ENCODE measurements around the gene FGF14.

The FGF14 gene

DNA sequence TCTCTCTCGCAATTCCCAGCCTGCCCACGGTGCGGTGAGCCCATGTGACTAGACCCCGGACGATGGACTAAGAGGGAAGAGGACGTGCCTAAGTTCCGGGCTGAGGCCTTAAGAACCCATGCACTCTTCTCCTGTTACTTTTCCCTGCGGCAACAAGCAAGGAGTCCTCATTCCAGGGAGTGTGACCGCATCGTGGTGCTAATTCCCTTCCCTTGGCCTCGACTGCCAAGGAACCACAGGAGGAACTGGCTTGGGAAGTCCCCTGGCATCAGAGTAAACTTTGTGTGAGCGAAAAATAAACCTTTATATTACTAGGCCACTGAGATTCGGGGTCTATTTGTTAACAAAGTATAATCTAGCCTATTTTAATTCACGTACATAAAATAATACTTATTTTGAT, 34.0 kb downstream of the FGF14 start:
- no peak for DNase-seq (ENCODE audit: low spot score)

DNA sequence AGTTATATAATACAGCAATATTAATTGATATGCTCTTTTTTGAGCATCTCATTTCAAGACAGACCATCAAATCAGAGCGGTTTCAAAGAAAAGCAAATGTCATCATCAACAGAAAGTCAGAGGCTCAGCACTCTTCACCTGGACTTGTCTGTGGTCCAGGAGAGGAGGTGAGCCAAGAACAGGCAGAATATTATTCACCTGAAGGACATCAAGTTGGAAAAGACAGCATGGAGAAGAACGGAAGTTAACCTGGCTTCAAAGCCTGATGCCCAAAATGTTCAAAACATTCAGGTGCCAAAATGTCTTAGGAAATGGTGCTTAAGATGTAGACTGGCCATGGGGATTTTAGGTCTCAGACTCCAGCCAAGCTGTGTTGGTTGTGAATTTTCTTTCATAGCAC, 40.7 kb downstream of the FGF14 start:
- DNase-seq (ENCODE audit: low spot score): no peak

DNA sequence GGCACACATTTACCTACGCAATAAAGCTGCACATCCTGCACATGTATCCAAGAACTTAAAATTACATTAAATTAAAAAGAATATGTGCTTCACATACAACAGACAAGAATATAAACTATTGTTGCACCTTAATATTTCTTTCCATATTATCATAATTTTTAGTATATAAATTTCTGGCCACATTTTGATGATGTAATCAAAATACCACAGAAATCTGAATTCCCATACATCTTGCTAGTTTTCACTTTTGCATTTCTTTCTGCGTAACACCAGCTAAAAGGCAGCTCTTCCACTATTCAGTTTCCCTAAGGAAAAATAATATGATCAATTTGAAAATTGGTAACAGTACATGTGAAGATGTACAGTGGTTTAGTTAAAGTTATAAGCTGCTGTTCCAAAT, 42.6 kb downstream of the FGF14 start:
- no peak for DNase-seq (ENCODE audit: low spot score)

DNA sequence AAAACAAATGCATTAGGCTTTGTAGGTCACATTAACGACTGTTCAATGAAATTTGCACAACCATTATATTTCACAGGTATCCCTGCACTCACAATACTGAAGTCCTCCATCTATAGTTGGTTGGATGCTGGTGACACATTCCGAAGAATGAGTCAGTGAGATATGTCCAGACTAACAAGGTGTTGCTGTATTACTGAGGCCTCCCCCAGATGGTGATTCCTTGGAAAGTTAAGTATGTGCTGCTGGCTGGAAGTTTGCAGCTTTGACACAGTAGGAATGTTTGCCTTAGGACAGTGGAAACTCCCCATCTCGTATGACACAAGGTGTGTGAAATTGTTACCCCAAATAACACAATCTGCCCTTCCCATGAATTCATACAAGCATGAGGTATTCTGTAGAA, 46.6 kb downstream of the FGF14 start:
- DNase-seq (ENCODE audit: low spot score): no peak

DNA sequence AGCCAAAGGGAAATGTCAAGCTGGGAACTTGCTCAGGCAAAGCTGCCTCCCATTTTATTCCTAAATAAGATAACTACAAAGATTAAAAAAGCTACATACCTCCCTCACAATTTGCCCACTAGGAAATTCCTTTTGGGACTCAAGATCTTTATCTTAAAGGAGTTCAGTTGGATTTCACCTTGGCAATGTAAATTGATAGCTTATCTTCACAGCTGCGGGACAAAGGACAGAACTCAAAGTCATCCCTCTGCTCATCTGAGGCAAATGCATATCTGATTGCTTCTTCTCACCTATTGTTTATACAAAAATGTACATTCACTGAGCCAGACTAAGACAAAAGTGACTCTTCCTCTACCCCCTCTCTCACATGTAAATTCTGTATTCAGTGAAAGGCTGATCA, 47.8 kb downstream of the FGF14 start:
- DNase-seq (ENCODE audit: low spot score): no peak

DNA sequence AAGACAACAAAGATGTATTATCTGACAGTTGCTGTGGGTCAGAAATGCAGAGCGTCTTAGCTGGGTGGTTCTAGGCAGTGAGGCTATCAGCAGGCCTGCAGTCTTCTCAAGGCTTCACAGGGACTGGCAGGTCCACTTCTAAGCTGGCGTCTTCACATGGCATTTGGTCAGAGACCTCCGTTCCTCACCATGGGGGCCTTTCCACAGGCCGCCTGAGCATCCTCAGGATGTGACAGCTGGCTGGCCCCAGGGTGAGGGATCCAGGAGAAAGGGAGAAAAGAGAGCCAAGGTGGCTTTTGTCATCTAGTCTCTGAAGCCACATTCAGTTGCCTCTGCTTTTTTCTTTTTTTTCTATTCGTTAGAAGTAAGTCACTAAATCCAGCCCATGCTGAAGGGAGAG, 50.3 kb downstream of the FGF14 start:
- no peak for DNase-seq (ENCODE audit: low spot score)

DNA sequence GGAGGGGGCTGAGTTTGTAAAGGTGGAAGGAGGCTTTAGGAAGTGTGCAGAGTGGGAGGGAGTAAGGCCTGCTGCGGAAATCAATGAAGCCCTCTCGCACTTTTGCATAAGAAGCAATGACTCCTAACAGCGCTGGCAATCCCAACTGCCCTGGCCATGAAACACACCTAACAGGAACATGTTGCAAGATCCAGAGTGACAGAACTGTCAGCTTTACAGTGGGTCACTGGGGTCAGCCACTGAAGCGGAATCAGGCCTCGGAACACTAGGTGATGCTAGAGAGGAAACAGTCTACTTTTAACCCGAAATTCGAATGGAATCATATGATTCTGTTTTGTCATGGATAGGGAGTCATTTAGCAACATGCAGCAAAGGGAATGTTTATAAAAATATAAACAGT, 54.4 kb downstream of the FGF14 start:
- no peak for DNase-seq (ENCODE audit: low spot score)

DNA sequence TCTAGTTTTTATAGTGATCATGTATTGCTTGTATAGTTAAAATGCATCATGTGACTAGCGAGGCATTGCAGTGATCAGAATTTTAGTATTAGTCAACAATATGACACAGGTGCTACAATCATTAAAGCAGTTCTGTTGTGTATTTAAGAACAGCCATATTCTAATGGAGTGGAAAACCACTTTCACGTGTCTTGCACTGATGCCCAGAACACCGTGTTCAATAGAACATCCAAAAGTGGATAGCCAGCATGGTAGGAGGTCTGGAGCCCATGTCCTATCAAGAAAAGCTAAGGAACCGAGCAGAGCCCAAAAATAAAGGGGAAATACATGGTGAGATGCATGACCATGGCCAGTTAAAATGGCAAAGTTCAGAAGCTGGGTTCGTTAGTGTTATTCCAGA, 55.1 kb downstream of the FGF14 start:
- no peak for DNase-seq (ENCODE audit: low spot score)

DNA sequence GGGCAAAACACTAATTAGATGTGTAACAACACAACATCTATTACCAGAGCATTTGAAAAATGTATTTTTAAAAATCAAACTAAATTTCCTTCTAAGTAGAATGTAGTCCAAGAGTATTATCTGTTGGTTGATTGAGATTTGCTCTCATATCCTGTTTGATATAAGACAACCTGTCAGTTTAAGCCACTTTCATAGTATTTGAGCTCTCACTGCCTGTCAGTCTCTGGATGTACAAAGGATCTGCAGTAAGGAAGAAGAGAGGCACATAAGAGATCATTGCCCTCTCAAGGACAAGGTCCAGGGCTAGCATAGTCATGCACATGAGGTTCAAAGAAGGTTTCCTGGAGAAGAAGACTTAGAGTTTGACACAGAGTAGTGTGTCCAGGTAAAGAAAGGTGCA, 57.4 kb downstream of the FGF14 start:
- DNase-seq (ENCODE audit: low spot score): no peak

DNA sequence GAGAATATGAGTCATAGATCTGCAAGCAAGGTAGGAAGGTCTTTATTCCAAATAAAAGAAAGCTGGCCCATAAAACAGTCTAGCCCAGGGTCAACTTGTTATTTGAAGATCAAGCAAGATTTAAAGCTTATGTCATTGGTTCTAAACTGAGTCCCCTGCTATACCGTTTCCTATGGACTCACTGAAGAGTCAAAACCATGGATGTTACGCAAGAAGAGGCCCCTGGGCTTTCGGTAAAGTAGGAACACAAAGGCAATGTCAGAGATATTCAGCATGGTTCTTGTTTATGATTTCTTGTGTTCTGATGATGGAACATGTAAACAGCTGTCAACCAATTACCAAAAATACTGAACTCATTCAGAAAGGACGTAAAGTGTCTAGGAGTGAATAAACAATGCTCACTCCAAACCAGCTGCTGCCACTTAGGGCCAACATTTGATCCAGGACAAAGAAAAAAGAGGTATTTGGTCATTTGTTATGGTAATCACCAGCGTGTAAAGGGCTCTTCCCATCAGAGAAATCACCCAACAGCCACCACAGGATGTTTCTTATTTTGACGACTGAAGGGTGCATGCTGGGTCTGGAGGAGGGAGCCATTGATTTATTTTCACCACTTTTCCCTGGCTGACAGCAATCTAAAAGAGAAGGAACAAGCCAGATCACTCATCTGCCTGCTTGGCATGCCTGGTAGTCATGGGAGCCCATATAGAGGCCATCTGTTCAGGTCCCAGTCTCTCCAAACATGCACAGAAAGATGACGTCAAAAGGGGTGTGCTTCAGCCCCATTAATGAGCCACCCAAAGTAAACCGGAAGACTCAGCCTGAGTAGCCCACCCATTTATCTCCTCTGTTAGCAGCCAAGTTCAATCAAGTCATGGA, 68.3 kb downstream of the FGF14 start:
- DNase-seq (ENCODE audit: low spot score): no peak

DNA sequence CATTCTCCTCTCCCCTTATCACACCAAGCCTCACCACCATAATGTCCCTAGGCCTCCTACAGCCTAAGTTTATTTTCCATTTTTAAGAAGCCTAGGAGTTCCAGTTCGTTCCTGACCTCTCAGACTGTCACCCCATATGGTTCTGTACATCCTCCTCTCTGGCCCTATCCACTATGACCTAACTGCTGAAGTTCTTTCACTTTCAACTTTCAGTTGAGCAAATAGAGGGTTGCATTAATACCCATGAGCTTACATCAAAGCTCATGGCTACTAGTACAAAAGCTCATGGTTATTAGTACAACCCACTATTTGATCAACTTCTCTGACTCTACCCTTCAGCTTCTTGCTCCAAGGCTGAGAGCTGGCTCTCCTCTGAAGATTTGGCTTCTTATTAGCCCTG, 72.9 kb downstream of the FGF14 start:
- DNase-seq (ENCODE audit: low spot score): no peak

DNA sequence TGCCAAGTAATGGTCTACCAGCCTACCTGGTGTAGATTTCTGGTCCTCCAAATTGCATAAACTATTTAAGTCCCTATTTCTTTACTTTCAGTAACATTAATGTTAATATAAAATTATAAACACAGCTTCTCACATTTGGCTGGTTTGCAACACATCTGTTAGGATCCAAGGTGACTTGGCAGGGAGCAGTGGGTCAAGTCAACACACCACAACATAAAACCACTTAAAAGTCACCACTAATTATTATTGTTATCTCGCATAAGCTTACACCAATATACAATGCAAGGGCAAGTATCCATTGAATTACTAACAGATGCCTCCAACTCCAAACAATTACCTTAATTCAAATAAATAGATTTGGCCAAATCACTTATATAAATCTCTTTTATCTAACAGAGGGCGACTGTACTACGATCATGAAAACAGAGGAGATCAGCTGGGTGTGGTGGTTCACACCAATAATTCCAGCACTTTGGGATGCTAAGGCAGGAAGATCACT, 74.7 kb downstream of the FGF14 start:
- no peak for DNase-seq (ENCODE audit: low spot score)

DNA sequence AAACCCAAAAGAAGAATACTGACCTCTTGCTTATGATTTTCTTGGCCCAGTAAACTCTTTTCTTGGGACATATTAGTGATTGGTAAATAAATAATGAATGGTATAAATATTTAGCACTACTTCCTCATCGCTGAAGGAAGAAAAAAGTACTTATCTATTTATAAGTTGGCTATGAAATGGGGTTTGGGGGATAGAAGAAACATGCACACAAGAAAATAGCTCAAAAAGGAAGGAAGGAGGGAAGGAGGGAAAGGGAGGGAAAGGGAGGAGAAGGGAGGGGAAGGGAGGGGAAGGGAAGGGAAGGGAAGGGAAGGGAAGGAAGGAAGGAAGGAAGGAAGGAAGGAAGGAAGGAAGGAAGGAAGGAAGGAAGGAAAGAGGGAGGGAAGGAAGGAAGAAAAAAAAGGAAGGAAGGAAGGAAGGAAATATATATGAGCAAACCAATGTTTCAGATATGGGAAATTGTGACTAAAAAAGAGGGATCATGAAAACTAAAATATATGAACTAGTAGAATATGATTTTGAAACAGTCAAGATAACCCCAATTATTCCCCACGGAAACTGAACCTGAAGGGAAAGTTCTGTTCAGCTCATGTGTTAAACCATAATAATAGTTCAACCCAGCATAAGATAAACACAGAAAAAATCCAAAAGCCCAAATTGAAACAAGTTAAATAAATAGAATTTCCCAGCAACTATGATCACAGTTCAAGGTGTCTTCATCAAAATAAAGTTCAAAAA, 75.3 kb downstream of the FGF14 start:
- no peak for DNase-seq (ENCODE audit: low spot score)

DNA sequence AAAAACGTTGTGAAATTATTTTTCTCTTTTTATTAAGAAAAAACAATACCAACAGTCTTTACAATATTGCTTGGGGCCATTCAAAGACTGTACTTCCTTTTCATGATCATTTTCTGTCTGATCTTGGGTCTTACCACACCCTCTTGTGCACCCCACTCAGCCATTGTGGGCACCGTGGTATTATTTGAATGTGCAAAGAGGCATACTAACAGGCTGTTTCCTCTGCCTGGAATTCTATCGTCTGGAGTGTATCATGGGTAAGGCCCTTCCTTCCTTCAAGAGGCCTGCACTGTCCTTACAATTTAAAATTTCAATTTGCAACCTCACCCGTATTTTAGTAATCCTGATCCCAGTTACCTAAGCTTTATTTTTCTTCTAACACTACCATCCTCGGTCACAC, 76.5 kb downstream of the FGF14 start:
- no peak for DNase-seq (ENCODE audit: low spot score)

DNA sequence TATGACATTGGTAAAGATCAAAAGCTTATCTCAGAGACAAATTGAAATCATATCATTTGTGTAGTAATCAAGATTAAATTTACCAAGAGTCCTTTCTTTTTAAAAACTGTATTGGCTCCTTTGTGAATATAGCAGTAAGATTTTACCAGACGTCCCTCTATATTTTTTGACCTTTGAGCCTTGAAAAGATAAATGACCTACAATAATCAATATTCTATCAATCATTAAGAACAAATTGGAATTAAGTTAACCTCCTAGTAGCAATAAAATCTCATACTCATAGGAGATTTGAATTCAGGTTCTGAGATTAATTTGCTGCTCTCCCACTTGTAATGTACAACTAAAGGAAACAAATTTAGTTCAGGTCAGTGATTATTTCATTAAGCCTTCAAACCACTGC, 78.3 kb downstream of the FGF14 start:
- no peak for DNase-seq (ENCODE audit: low spot score)

DNA sequence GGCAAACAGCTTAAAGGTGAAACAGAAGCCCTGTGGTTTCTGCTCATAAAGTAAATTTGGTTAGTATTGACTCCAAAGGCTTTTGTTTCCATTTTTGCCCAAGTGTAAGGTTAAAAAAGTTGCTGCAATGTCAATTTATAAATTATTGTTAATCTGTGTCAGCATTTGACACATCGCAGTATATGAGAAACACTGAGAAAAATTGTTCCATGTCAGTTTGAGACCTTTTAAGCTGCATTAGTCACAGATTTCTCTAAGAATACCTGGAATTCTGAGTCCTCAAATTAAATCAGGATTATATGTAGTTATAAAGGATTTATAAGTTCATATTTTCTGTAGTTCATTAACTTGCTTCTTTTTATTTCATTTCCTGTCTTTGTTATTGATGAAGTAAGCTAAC, 78.8 kb downstream of the FGF14 start:
- no peak for DNase-seq (ENCODE audit: low spot score)

DNA sequence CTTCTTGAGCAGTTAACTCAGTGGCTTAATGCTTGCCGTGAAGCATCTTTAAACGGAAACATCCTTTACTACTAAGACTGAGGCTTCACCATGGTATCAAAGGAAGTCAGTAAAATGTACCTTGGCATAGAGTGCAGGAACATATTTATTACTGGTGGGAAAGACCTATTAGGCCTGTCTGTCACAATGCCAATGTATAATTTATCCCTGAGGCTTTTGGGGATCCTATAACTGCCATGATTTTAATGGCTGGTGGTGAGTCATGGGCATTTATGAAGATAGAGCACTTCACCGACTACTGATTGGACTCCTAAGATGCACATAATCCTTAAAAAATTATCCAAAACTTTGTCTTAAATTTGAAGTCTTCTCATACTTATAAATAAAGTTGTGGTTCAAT, 79.6 kb downstream of the FGF14 start:
- no peak for DNase-seq (ENCODE audit: low spot score)

DNA sequence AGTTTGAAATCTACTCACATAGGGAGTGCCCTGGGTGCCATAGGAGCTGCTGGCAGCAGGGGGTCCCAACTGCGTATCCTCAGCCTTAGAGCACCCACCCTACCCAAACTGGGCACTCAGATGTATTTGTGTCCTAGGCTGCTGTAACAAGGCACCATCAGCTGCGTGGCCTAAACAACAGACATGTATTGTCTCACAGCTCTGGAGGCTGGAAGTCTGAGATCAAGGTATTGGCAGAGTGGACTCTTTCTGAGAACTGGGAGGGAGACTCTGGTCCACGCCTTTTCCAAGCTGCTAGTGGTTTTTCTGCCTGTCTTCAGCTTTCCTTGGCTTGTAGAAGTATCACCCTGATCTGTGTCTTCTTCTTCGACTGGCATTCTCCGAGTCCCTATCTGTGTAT, 83.6 kb downstream of the FGF14 start:
- DNase-seq (ENCODE audit: low spot score): no peak

DNA sequence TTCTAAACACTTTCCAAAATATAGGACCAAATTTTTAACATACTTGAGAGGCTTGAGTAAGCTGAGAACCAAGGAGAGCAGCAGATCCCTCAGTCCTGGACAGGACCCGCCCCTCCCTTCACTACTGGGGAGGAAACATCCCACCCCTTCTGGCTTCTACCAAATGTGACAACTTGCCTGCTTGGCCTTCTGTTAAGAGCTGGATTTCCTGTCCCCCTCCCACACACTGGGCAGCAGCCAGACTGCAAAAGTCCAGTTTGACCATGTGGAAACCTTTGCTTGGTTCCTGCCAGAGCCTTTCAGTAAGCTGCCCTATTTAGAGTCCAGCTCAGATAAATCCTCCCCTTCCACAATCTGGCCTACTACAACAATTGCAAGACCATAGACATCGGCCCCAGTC, 84.3 kb downstream of the FGF14 start:
- DNase-seq (ENCODE audit: low spot score): no peak

DNA sequence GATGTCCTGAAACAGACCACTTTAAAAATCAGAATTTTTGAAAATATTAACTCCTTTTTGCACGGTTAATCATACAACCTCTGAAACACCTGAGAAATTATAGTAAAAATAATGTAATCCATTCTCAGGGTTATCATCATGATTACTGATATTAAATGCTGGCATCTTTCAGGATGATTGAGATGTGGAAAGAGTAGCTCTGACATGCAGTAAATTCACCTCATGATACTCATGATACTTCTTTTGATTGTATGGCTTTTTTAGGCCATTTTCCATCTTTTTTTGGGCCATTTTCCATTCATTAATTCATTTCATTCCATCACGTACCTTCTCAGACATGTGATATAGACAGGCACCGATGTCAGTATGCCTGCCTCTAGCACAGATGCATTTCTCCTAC, 85.1 kb downstream of the FGF14 start:
- DNase-seq (ENCODE audit: low spot score): no peak

DNA sequence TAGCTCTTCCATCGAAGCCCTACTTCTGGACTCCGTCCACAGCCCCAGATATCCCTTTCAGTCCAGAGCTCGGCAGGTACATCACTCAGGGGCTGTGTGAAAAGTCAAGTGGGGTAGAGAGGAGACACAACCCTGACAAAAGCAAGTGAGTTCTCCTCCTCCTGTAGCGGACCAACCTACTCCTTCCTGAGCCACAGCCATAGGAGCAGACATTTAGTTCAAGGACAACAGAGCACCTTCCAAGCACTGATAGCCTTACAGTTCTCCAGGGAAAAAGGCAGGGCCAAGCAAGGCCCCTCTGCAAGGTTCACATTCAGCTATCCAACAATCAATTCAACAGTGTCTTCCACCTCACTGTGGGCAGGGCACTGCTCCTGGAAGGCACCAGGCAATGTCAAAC, 89.0 kb downstream of the FGF14 start:
- DNase-seq (ENCODE audit: low spot score): no peak

DNA sequence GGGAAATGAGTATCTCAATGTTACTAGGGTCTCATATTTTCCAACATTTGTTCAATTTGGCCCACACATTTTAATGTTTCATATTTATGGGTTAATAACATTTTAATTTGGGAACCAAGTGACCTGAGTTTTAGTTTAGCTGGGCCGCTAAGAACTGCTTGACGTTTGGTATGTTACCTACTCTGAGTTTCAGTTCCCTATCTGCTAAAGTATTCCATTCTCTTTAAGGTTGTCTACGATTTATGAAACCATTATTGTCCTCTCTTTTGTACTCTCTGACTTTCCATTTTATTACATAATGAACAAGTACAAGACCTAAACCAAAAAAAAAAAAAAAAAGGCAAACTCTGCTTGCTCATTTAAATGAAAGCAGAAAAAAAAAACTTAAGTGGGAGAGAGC, 89.9 kb downstream of the FGF14 start:
- DNase-seq (ENCODE audit: low spot score): no peak

DNA sequence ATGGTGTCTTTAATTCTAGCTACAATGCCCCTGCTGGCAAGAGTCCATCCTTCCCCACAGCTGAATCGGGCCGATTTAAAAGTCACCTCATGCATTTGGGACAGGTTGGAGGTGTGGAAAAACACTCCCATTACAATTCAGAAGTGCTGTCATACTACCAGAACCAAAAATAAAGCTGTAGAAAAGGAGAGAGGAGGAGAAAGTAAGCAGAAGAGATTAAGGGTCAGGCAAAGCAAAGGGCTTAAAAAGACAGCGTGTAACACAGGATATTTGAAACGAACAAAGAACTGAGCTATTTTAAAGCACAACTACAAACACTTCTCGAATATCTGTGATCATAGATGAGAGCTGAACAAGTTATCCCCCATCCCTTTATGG, 90.4 kb downstream of the FGF14 start:
- DNase-seq (ENCODE audit: low spot score): no peak

Measured in RKO (cell line).